Stomach (tissue), 4 donors: ENCODE results near the gene COA3.

ENCODE experiments used
- POLR2A ChIP-seq, 4 donors: fragments of 450-650 bp; IDR thresholded peaks; one replicate each; pipeline ENCODE4 v1.6.1; 2016; ENCODE audit warnings: antibody characterized with exemption in 4 of 4, control low read depth in 2 of 4, mild to moderate bottlenecking in 1 of 4, moderate library complexity in 1 of 4
- TF ChIP-seq, protein P1 (sequence below), 7 experiments: fragments of 450-650 bp in 4 of 7; fragments of 200-600 bp in 3 of 7; sonication (generic) in 3 of 7; IDR thresholded peaks; one replicate each; pipeline ENCODE4 v1.5.1; 2016 to 2019; ENCODE audit warnings: antibody characterized with exemption in 7 of 7, control low read depth in 2 of 7, mild to moderate bottlenecking in 1 of 7

- TF ChIP-seq, protein P1, sequence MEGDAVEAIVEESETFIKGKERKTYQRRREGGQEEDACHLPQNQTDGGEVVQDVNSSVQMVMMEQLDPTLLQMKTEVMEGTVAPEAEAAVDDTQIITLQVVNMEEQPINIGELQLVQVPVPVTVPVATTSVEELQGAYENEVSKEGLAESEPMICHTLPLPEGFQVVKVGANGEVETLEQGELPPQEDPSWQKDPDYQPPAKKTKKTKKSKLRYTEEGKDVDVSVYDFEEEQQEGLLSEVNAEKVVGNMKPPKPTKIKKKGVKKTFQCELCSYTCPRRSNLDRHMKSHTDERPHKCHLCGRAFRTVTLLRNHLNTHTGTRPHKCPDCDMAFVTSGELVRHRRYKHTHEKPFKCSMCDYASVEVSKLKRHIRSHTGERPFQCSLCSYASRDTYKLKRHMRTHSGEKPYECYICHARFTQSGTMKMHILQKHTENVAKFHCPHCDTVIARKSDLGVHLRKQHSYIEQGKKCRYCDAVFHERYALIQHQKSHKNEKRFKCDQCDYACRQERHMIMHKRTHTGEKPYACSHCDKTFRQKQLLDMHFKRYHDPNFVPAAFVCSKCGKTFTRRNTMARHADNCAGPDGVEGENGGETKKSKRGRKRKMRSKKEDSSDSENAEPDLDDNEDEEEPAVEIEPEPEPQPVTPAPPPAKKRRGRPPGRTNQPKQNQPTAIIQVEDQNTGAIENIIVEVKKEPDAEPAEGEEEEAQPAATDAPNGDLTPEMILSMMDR (IDR thresholded peaks at IDR 0.05), result no peak
- TF ChIP-seq POLR2A (IDR thresholded peaks at IDR 0.05), result no peak
Observed at GRCh38 chr17:42751628-42752027, 46.9 kb downstream of the COA3 start.
